ENCODE results near the gene KCNC4.

KCNC4 gene

GRCh38 chr1:110259770-110260169 is 49.7 kb downstream of the KCNC4 start:
- DNase-seq, result no peak

All from suppressor macrophage treated with lipopolysaccharide for 1 hour (primary cell).